H1 (cell line): ENCODE data around the gene CIROP. TPM values are rescaled to one million over a fixed set of nuclear protein-coding genes. Genes with fewer than 3 reads are reported as not detected.

Experiments
- CREB1 ChIP-seq: IDR thresholded peaks from 2 replicates; pipeline ENCODE4 v1.6.1; 2012; ENCODE audit warnings: inconsistent platforms
- JUND ChIP-seq: IDR thresholded peaks from 2 replicates; pipeline ENCODE4 v1.6.1; 2011; ENCODE audit warnings: mild to moderate bottlenecking, improper control_type of control experiment, low read length
- KDM4A ChIP-seq: IDR thresholded peaks from one replicate; pipeline ENCODE4 v1.7.1; 2012; ENCODE audit warnings: low read depth, mild to moderate bottlenecking, moderate library complexity, low read length, inconsistent platforms; ENCODE audit not compliant: severe bottlenecking
- NANOG ChIP-seq: IDR thresholded peaks from 2 replicates; pipeline ENCODE4 v1.6.1; 2011; ENCODE audit warnings: low read length, low read depth, mild to moderate bottlenecking, inconsistent platforms; ENCODE audit not compliant: insufficient read depth, poor library complexity, severe bottlenecking
- PHF8 ChIP-seq: fragments of 200-600 bp; sonication (generic); conservative IDR thresholded peaks from 2 replicates; pipeline ENCODE4 v1.7.1; 2012; ENCODE audit warnings: low read depth, mild to moderate bottlenecking, inconsistent platforms, low read length, moderate library complexity
- POLR2AphosphoS5 ChIP-seq: IDR thresholded peaks from 2 replicates; pipeline ENCODE4 v1.6.1; 2011; ENCODE audit warnings: low read depth, low read length
- RFX5 ChIP-seq: IDR thresholded peaks from 2 replicates; pipeline ENCODE4 v1.6.1; 2011; ENCODE audit warnings: low read depth, low read length, improper control_type of control experiment, borderline replicate concordance
- RXRA ChIP-seq: IDR thresholded peaks from 2 replicates; pipeline ENCODE4 v1.6.1; 2011; ENCODE audit warnings: low read depth, mild to moderate bottlenecking, low read length, moderate library complexity; ENCODE audit not compliant: insufficient read depth
- SAP30 ChIP-seq: fragments of 300-600 bp; sonication (generic); IDR thresholded peaks from 2 replicates; pipeline ENCODE4 v1.7.1; 2012; ENCODE audit warnings: low read length, moderate library complexity, mild to moderate bottlenecking, inconsistent platforms; ENCODE audit not compliant: insufficient read depth, insufficient replicate concordance
- SIX5 ChIP-seq: IDR thresholded peaks from 2 replicates; pipeline ENCODE4 v1.6.1; 2011; ENCODE audit warnings: mild to moderate bottlenecking, low read depth, low read length
- SP1 ChIP-seq: IDR thresholded peaks from 2 replicates; pipeline ENCODE4 v1.6.1; 2011; ENCODE audit warnings: low read depth, low read length
- SP4 ChIP-seq: IDR thresholded peaks from 2 replicates; pipeline ENCODE4 v1.6.1; 2012; ENCODE audit warnings: low read length, inconsistent platforms
- polyA plus RNA-seq, 7 experiments: library from polyadenylated mRNA; depleted of rRNA in 3 of 7; stranded (reverse) in 5 of 7; unstranded in 2 of 7; fragments of >200 nt in 5 of 7; fragments of 200-250 nt in 2 of 7; gene quantifications; 1 replicate in 5 of 7; 2 replicates in 1 of 7; 4 replicates in 1 of 7; pipeline versions ENCODE4 v1.2.1 to v1.2.3, GENCODE V29; 2011 to 2013; ENCODE audit warnings: missing spikeins in 2 of 7, mixed read lengths in 2 of 7
- total RNA-seq: library from RNA; stranded (reverse); fragmentation: NEBNext Ultra II Directional; extraction: Animal tissue kit (Norgen Biotek cat#: 25700); gene quantifications from 2 replicates; pipeline ENCODE4 v1.2.1, GENCODE V29; 2021
- TF ChIP-seq, protein P1 (sequence below): IDR thresholded peaks from 2 replicates; pipeline ENCODE4 v1.6.1; 2011; ENCODE audit warnings: low read depth, mild to moderate bottlenecking, low read length; ENCODE audit not compliant: insufficient read depth

Gene CIROP
- total and polyA plus RNA-seq, 2 of the 8 experiments (the other 6 are each of a cell fraction or from before 2014, with no cell fraction given): 0.06 TPM; not detected in 1

DNA sequence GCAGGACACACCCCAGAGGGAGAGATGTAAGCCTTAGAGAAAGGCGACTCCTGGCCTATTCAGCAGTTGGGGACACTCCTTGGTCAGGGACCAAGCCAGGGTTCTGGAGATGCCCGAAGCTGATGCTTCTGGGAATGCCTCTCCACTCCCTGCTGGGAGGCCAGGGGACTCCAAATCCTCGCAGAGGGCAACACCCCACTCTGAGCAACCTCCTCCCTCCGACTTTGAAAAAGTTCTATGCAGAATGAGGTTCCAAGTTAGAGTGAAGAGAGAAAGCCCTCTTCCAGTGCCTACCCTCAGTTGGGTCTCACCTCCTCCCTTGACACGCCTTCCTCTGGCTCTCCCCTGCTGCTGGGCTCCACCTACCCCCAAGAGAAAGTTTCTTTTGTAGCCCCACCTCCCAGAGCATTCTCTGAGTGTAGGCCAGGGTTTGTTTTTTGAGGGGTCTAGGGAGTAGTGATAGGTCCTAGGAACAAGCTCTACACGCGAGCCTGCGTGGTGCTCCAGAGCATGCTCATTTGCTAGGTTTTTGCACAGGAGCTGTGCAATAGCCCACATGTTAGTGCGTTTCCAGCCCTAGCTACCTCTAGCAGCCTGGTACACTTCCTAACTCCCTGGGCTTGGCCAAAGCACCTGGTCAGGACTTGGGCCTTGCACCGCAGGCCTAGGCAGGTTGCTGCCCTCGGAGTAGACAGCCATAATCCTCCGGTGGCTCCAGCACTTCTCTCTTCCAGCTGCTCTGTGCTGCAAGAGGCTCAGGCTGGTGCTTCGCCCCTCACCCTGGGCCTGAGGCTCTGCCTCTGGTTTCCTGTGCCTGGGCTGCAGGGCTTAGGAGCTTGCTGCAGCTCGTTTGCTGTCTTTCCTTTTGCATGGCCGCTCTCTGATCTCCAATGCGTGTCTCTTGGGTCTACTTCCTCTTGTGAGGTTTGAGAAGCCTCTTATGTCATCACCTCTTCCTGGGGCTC is 14.9 kb upstream of the CIROP start (continued):
- TF ChIP-seq NANOG (no peak), KDM4A (no peak), JUND (no peak), PHF8 (no peak), SIX5 (no peak), SAP30 (no peak), CREB1 (no peak), SP1 (no peak), SP4 (no peak), POLR2AphosphoS5 (no peak), RFX5 (no peak), RXRA (no peak)
- TF ChIP-seq, protein P1, sequence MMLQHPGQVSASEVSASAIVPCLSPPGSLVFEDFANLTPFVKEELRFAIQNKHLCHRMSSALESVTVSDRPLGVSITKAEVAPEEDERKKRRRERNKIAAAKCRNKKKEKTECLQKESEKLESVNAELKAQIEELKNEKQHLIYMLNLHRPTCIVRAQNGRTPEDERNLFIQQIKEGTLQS: no peak
